Neuron (in vitro differentiated cells): ENCODE data around the gene PDZRN4.

Experiments used
- H2AFZ ChIP-seq: one replicate; pipeline ENCODE4 v1.6.1; 2013; ENCODE audit warnings: low read depth, mild to moderate bottlenecking, inconsistent platforms, low read length, moderate library complexity
- H3K27me3 ChIP-seq: one replicate; pipeline ENCODE4 v1.6.1; 2013; ENCODE audit warnings: low read length; ENCODE audit not compliant: insufficient read depth
- H3K36me3 ChIP-seq: one replicate; pipeline ENCODE4 v1.6.1; 2013; ENCODE audit warnings: low read length; ENCODE audit not compliant: insufficient read depth
- H3K4me1 ChIP-seq: one replicate; pipeline ENCODE4 v1.6.1; 2013; ENCODE audit warnings: low read length; ENCODE audit not compliant: insufficient read depth
- H3K4me3 ChIP-seq: 2 replicates; pipeline ENCODE4 v1.5.1; 2013; ENCODE audit warnings: mild to moderate bottlenecking, low read length, moderate library complexity
- H3K9me3 ChIP-seq: one replicate; pipeline ENCODE4 v1.6.1; 2013; ENCODE audit warnings: low read length

The PDZRN4 gene

GRCh38 chr12:41465526-41465925, 277.4 kb downstream of the PDZRN4 start:
- Histone ChIP-seq H3K9me3 (no peaks in the 10 kb centered on the region), H2AFZ (no peak overlapping the region), H3K27me3 (no peaks in the 10 kb centered on the region), H3K4me3 (no peak overlapping the region), H3K36me3 (no peaks in the 10 kb centered on the region), H3K4me1 (peaks cover 2% of the 10 kb centered on the region)

GRCh38 chr12:41466300-41466699, 278.2 kb downstream of the PDZRN4 start:
- Histone ChIP-seq H3K4me3 (no peak overlapping the region), H3K4me1 (peaks cover 2% of the 10 kb centered on the region), H3K36me3 (no peaks in the 10 kb centered on the region), H2AFZ (no peak overlapping the region), H3K27me3 (no peaks in the 10 kb centered on the region), H3K9me3 (no peaks in the 10 kb centered on the region)

- no peaks in the 10 kb centered on the region for H3K36me3 ChIP-seq
- peaks cover 2% of the 10 kb centered on the region for H3K4me1 ChIP-seq
- no peak overlapping the region for H2AFZ ChIP-seq
- no peak overlapping the region for H3K4me3 ChIP-seq
- H3K9me3 ChIP-seq: no peaks in the 10 kb centered on the region
- no peaks in the 10 kb centered on the region for H3K27me3 ChIP-seq
These were observed 278.7 kb downstream of the PDZRN4 start for GRCh38 chr12:41466802-41467201.

GRCh38 chr12:41467591-41468325, 279.6 kb downstream of the PDZRN4 start:
- Histone ChIP-seq H3K4me3 (no peak overlapping the region), H3K27me3 (no peaks in the 10 kb centered on the region), H3K9me3 (no peaks in the 10 kb centered on the region), H3K4me1 (peaks cover 2% of the 10 kb centered on the region), H3K36me3 (no peaks in the 10 kb centered on the region), H2AFZ (no peak overlapping the region)

GRCh38 chr12:41468341-41468740, 280.2 kb downstream of the PDZRN4 start:
- H3K9me3 ChIP-seq: no peaks in the 10 kb centered on the region
- H3K4me3 ChIP-seq: no peak overlapping the region
- H3K27me3 ChIP-seq: no peaks in the 10 kb centered on the region
- H3K36me3 ChIP-seq: no peaks in the 10 kb centered on the region
- H3K4me1 ChIP-seq: peaks cover 2% of the 10 kb centered on the region
- H2AFZ ChIP-seq: no peak overlapping the region

GRCh38 chr12:41468756-41469155, 280.6 kb downstream of the PDZRN4 start:
- no peaks in the 10 kb centered on the region for H3K27me3 ChIP-seq
- H2AFZ ChIP-seq: no peak overlapping the region
- H3K4me1 ChIP-seq: peaks cover 2% of the 10 kb centered on the region
- H3K4me3 ChIP-seq: no peak overlapping the region
- no peaks in the 10 kb centered on the region for H3K9me3 ChIP-seq
- no peaks in the 10 kb centered on the region for H3K36me3 ChIP-seq

- Histone ChIP-seq H3K36me3 (no peaks in the 10 kb centered on the region), H3K4me1 (no peaks in the 10 kb centered on the region), H3K4me3 (no peak overlapping the region), H3K9me3 (no peaks in the 10 kb centered on the region), H3K27me3 (no peaks in the 10 kb centered on the region), H2AFZ (no peak overlapping the region)
These were observed 285.3 kb downstream of the PDZRN4 start for GRCh38 chr12:41473441-41473840.

- Histone ChIP-seq H3K4me1 (peaks cover under 1% of the 10 kb centered on the region), H3K27me3 (no peaks in the 10 kb centered on the region), H3K9me3 (no peaks in the 10 kb centered on the region)
These were observed 285.9 kb downstream of the PDZRN4 start for GRCh38 chr12:41474001-41474400.

GRCh38 chr12:41476499-41477439, 288.6 kb downstream of the PDZRN4 start:
- H3K27me3 ChIP-seq: no peaks in the 10 kb centered on the region
- peaks cover 15% of the 10 kb centered on the region for H3K4me1 ChIP-seq
- no peaks in the 10 kb centered on the region for H3K36me3 ChIP-seq
- no peak overlapping the region for H2AFZ ChIP-seq
- no peak overlapping the region for H3K4me3 ChIP-seq
- H3K9me3 ChIP-seq: no peaks in the 10 kb centered on the region

More at GRCh38 chr12:41474001-41474400, 285.9 kb downstream of the PDZRN4 start:
- no peak overlapping the region for H2AFZ ChIP-seq
- H3K4me3 ChIP-seq: no peak overlapping the region
- no peaks in the 10 kb centered on the region for H3K36me3 ChIP-seq

- Histone ChIP-seq H3K36me3 (no peaks in the 10 kb centered on the region), H2AFZ (no peak overlapping the region), H3K9me3 (no peaks in the 10 kb centered on the region), H3K4me3 (no peak overlapping the region), H3K27me3 (no peaks in the 10 kb centered on the region), H3K4me1 (peaks cover 15% of the 10 kb centered on the region)
These were observed 291.3 kb downstream of the PDZRN4 start for GRCh38 chr12:41479426-41479825.

- H3K36me3 ChIP-seq: no peaks in the 10 kb centered on the region
- no peak overlapping the region for H2AFZ ChIP-seq
- no peaks in the 10 kb centered on the region for H3K9me3 ChIP-seq
- no peaks in the 10 kb centered on the region for H3K27me3 ChIP-seq
- no peak overlapping the region for H3K4me3 ChIP-seq
- H3K4me1 ChIP-seq: peaks cover 2% of the 10 kb centered on the region
These were observed 297.1 kb downstream of the PDZRN4 start for GRCh38 chr12:41485203-41485602.

- Histone ChIP-seq H3K4me3 (no peak overlapping the region), H3K9me3 (no peaks in the 10 kb centered on the region), H3K27me3 (no peaks in the 10 kb centered on the region), H2AFZ (no peak overlapping the region), H3K4me1 (no peaks in the 10 kb centered on the region), H3K36me3 (no peaks in the 10 kb centered on the region)
These were observed 298.6 kb downstream of the PDZRN4 start for GRCh38 chr12:41486718-41487117.

GRCh38 chr12:41496009-41496408, 307.9 kb downstream of the PDZRN4 start:
- Histone ChIP-seq H3K4me1 (peaks cover 34% of the 10 kb centered on the region), H3K36me3 (no peaks in the 10 kb centered on the region), H3K9me3 (no peaks in the 10 kb centered on the region), H3K4me3 (no peak overlapping the region), H2AFZ (no peak overlapping the region), H3K27me3 (no peaks in the 10 kb centered on the region)
